GM12873 (cell line): Measurements from ENCODE around the gene STUM.

ENCODE experiments used
- TF ChIP-seq, protein P1 (sequence below): IDR thresholded peaks from 2 replicates; pipeline ENCODE4 v1.5.1; 2012; ENCODE audit warnings: low read depth, mild to moderate bottlenecking, moderate library complexity, low read length, control low read depth; ENCODE audit not compliant: insufficient read depth; ENCODE audit errors: missing control alignments

The STUM gene

GRCh38 chr1:226547754-226548191 lies 791 bp upstream of the STUM start:
- TF ChIP-seq, protein P1, sequence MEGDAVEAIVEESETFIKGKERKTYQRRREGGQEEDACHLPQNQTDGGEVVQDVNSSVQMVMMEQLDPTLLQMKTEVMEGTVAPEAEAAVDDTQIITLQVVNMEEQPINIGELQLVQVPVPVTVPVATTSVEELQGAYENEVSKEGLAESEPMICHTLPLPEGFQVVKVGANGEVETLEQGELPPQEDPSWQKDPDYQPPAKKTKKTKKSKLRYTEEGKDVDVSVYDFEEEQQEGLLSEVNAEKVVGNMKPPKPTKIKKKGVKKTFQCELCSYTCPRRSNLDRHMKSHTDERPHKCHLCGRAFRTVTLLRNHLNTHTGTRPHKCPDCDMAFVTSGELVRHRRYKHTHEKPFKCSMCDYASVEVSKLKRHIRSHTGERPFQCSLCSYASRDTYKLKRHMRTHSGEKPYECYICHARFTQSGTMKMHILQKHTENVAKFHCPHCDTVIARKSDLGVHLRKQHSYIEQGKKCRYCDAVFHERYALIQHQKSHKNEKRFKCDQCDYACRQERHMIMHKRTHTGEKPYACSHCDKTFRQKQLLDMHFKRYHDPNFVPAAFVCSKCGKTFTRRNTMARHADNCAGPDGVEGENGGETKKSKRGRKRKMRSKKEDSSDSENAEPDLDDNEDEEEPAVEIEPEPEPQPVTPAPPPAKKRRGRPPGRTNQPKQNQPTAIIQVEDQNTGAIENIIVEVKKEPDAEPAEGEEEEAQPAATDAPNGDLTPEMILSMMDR = peak; percentile 98

- TF ChIP-seq, protein P1 = no peak
These were observed 751 bp downstream of the STUM start for GRCh38 chr1:226549094-226549936.

GRCh38 chr1:226549937-226550671 lies 1.5 kb downstream of the STUM start:
- TF ChIP-seq, protein P1 = peak; percentile 21

DNA sequence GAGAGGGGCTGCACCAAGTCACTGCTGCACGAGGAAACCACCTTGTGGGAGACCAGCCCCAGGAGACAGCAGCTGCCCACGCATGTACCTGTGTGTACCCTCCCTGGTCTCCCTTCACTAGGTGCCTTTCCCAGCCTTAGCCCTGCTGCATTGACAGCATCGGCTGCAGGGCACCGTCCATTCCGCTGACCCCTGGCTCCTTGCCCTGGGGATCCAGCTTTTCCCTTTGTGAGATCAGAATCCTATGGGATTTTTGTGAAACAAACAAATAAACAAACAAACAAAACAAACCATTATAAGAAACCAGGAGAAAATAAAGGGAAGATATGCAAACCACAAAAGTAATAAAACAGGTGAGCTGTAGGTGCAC lies 2.1 kb downstream of the STUM start:
- TF ChIP-seq, protein P1 = no peak

- TF ChIP-seq, protein P1 = no peak
These were observed 2.7 kb downstream of the STUM start for GRCh38 chr1:226551299-226551698.

- TF ChIP-seq, protein P1 = no peak
These were observed 3.5 kb downstream of the STUM start for GRCh38 chr1:226552061-226552460.

DNA sequence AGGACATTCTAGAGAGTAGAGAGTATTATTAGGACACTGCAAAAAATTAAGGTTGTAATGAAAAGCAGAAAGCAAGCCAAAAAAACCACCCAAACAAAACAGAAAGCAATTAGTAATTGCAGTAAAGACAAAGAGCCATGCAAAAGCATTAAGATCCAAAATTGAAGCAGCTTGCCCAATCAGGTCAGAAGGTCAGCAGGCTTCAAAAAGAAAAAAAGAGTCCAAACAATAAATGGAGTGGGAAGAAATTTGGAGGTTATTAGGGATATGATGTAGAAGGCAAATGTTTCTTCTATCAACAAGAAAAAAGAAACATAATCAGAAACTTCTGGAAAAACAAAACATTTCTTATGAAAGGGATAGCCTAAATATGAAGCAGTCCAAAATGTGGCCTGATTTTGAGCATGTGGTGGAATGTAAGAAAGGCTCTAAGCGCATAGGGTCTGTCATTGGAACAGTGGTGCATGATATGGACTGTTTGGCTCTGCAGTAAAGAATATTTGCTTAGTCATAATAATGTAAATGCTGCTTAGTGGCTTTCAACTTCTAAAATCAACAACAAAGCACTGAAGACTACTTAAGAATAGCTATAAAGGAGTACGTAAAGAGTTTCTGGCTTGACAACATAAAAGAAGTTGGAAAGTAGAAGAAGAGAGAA lies 4.8 kb downstream of the STUM start:
- TF ChIP-seq, protein P1 = no peak
